Measurements from ENCODE around the gene HTRA1.

DNA sequence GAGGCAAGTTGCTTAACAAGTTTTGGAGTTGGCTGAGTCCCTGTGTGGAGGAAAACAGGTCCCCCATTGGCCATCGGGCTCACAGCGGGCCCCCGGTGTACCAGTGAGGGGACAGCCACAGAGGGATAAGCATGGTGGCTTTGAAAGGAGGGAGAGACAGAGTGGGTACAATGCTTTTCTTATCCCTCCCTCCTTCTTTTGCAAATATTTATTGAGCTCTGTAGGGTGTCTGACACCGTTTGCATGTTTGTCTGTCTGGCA lies 2.8 kb downstream of the HTRA1 start:
- TF ChIP-seq, protein P1, sequence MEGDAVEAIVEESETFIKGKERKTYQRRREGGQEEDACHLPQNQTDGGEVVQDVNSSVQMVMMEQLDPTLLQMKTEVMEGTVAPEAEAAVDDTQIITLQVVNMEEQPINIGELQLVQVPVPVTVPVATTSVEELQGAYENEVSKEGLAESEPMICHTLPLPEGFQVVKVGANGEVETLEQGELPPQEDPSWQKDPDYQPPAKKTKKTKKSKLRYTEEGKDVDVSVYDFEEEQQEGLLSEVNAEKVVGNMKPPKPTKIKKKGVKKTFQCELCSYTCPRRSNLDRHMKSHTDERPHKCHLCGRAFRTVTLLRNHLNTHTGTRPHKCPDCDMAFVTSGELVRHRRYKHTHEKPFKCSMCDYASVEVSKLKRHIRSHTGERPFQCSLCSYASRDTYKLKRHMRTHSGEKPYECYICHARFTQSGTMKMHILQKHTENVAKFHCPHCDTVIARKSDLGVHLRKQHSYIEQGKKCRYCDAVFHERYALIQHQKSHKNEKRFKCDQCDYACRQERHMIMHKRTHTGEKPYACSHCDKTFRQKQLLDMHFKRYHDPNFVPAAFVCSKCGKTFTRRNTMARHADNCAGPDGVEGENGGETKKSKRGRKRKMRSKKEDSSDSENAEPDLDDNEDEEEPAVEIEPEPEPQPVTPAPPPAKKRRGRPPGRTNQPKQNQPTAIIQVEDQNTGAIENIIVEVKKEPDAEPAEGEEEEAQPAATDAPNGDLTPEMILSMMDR (conservative IDR thresholded peaks at IDR 0.05 in 1 of 2, IDR thresholded peaks at IDR 0.05 in 1 of 2; ENCODE audit: low read depth in 1 of 2, low read length in 2 of 2) = no peak
- no peak for TF ChIP-seq EZH2 (IDR thresholded peaks at IDR 0.05; ENCODE audit: low read length, missing control alignments)
